Osteoblast (primary cell): ENCODE measurements around the gene ZNF296. TPM values are rescaled to one million over a fixed set of nuclear protein-coding genes. Genes with fewer than 3 reads are reported as not detected.
A peak's percentile ranks its signal among the peaks of the same experiment; 100 is the strongest.

Experiments used
- DNase-seq: peaks from one replicate; pipeline ENCODE4 v3.0.0; 2011; ENCODE audit warnings: low spot score, mixed read lengths; ENCODE audit not compliant: insufficient read length; ENCODE audit errors: missing footprints
- H2AFZ ChIP-seq: 2 replicates; pipeline ENCODE4 v1.6.0; 2011; ENCODE audit warnings: mild to moderate bottlenecking, low read length
- H3K27ac ChIP-seq: 2 replicates; pipeline ENCODE4 v1.5.1; 2011; ENCODE audit warnings: mild to moderate bottlenecking, low read depth, low read length, moderate library complexity
- H3K27me3 ChIP-seq: 2 replicates; pipeline ENCODE4 v1.6.0; 2012; ENCODE audit warnings: mild to moderate bottlenecking, control low read depth, inconsistent platforms, low read length, moderate library complexity; ENCODE audit not compliant: insufficient read depth
- H3K36me3 ChIP-seq: 2 replicates; pipeline ENCODE4 v1.5.1; 2011; ENCODE audit warnings: mild to moderate bottlenecking, low read length, control low read depth, moderate library complexity; ENCODE audit not compliant: insufficient read depth
- H3K4me1 ChIP-seq: 2 replicates; pipeline ENCODE4 v1.5.1; 2011; ENCODE audit warnings: mild to moderate bottlenecking, low read length, control low read depth, moderate library complexity; ENCODE audit not compliant: insufficient read depth
- H3K4me2 ChIP-seq: 2 replicates; pipeline ENCODE4 v1.6.0; 2011; ENCODE audit warnings: mild to moderate bottlenecking, low read length; ENCODE audit not compliant: insufficient read depth
- H3K4me3 ChIP-seq: fragments of 200-600 bp; sonication (generic); 3 replicates; pipeline ENCODE4 v1.5.1; 2012; ENCODE audit warnings: mild to moderate bottlenecking, low read length, inconsistent platforms; ENCODE audit not compliant: insufficient read depth
- H3K79me2 ChIP-seq: 2 replicates; pipeline ENCODE4 v1.6.0; 2012; ENCODE audit warnings: mild to moderate bottlenecking, low read length, control low read depth, inconsistent platforms; ENCODE audit not compliant: insufficient read depth
- H3K9me3 ChIP-seq: 2 replicates; pipeline ENCODE4 v1.5.1; 2011; ENCODE audit warnings: low read depth, low read length, control low read depth
- H4K20me1 ChIP-seq: 2 replicates; pipeline ENCODE4 v1.6.0; 2012; ENCODE audit warnings: mild to moderate bottlenecking, low read length, control low read depth; ENCODE audit not compliant: insufficient read depth
- CTCF ChIP-seq: IDR thresholded peaks from 2 replicates; pipeline ENCODE4 v1.5.1; 2011; ENCODE audit warnings: mild to moderate bottlenecking, low read depth, low read length, moderate library complexity; ENCODE audit errors: extremely low read depth
- total RNA-seq: library from RNA; depleted of rRNA; stranded (reverse); fragments of >200 nt; gene quantifications from 2 replicates; pipeline ENCODE4 v1.2.3, GENCODE V29; 2012

ZNF296 gene
- total RNA-seq, 1 donor: not detected

- Histone ChIP-seq H3K4me1 (peaks cover 5% of the 10 kb centered on the region), H3K9me3 (no peaks in the 10 kb centered on the region), H4K20me1 (peaks cover 13% of the 10 kb centered on the region), H3K27me3 (no peaks in the 10 kb centered on the region), H2AFZ (no peak overlapping the region), H3K4me3 (no peak overlapping the region), H3K4me2 (no peak overlapping the region), H3K27ac (no peak overlapping the region), H3K79me2 (peaks cover 53% of the 10 kb centered on the region), H3K36me3 (peaks cover 37% of the 10 kb centered on the region)
- no peak for TF ChIP-seq CTCF
- DNase-seq: peak; percentile 35
These were observed 10.2 kb upstream of the ZNF296 start for GRCh38 chr19:45086480-45086879.

GRCh38 chr19:45082170-45082569 lies 5.9 kb upstream of the ZNF296 start:
- no peaks in the 10 kb centered on the region for H3K9me3 ChIP-seq
- H4K20me1 ChIP-seq: peaks cover 16% of the 10 kb centered on the region
- H3K79me2 ChIP-seq: peaks cover 64% of the 10 kb centered on the region
- H3K4me2 ChIP-seq: no peak overlapping the region
- H3K27me3 ChIP-seq: no peaks in the 10 kb centered on the region
- H3K4me1 ChIP-seq: peaks cover 13% of the 10 kb centered on the region
- no peak overlapping the region for H3K27ac ChIP-seq
- no peak overlapping the region for H3K4me3 ChIP-seq
- peaks cover 22% of the 10 kb centered on the region for H3K36me3 ChIP-seq
- no peak for DNase-seq
- TF ChIP-seq CTCF: no peak
- no peak overlapping the region for H2AFZ ChIP-seq

GRCh38 chr19:45079911-45080370 lies 3.7 kb upstream of the ZNF296 start:
- Histone ChIP-seq H3K27me3 (no peaks in the 10 kb centered on the region), H3K4me3 (peak overlapping the region; percentile 92), H4K20me1 (peaks cover 12% of the 10 kb centered on the region), H3K4me1 (peaks cover 16% of the 10 kb centered on the region), H3K4me2 (peak overlapping the region; percentile 80), H3K36me3 (peaks cover 14% of the 10 kb centered on the region), H3K27ac (peak overlapping the region; percentile 75), H2AFZ (peak overlapping the region; percentile 92), H3K9me3 (no peaks in the 10 kb centered on the region), H3K79me2 (peaks cover 49% of the 10 kb centered on the region)
- TF ChIP-seq CTCF: no peak
- DNase-seq: peak; percentile 80

- Histone ChIP-seq H2AFZ (peak within 1 kb of the TSS; percentile 98), H3K4me1 (peaks cover 16% of the 10 kb centered on the region), H3K79me2 (peaks cover 49% of the 10 kb centered on the region), H3K27me3 (no peaks in the 10 kb centered on the region), H3K36me3 (peaks cover 11% of the 10 kb centered on the region), H3K4me2 (peak within 1 kb of the TSS; percentile 80), H3K4me3 (peak within 1 kb of the TSS; percentile 92), H3K9me3 (no peaks in the 10 kb centered on the region), H4K20me1 (peaks cover 12% of the 10 kb centered on the region), H3K27ac (peak within 1 kb of the TSS; percentile 75)
- TF ChIP-seq CTCF: no peak
- peak; percentile 99 for DNase-seq
These were observed 3.0 kb upstream of the ZNF296 start, which contains the start of gene GEMIN7 for GRCh38 chr19:45079063-45079910. Gene GEMIN7, plus strand, starts transcription at chr19:45079260. Its CDS starts 10,855 bp downstream, at chr19:45090115.
